HG02870 (cell line): ENCODE data around the gene RAB11FIP4.

Experiments used
- ATAC-seq: cut with Tn5 transposase; IDR thresholded peaks from one replicate; pipeline ENCODE4 v1.9.1; 2021; ENCODE audit warnings: mild to moderate bottlenecking, moderate library complexity; ENCODE audit not compliant: unreplicated experiment

RAB11FIP4 gene

DNA sequence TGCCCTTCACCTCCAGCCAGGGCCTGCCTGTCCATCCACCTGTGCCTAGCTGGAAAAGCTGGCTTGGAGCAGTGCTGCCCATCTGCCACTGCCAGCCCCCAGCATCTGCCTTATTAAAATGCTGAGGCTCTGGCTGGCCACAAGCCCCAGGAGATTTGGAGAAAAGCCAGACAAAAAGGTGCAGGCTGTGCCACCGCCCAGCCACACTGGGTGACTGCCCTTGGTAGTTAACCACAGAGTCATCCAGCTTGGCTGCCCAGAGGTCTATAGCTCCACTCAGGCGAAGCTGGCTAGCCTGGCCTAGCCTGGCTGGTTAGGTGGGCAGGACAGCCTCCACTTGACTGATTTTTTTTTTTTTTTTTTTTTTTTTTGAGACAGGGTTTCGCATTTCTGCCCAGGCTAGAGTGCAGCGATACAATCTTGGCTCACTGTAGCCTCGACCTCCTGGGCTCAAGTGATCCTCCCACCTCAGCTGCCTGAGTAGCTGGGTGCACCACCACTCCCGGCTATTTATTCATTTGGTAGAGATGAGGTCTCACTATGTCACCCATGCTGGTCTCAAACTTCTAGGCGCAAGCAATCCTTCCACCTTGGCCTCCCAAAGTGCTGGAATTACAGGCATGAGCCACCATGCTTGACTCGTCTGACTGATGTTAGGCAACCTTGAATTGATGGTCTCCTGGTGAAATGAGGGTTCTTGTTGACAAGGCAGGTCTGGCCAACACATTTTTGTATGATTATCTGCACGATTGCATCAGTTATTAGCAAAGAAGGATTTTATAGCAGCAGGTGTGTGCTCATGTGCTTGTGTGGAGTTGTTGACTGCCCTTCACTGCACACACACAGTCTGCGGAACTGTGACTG, 103.8 kb downstream of the RAB11FIP4 start:
- no peak for ATAC-seq

DNA sequence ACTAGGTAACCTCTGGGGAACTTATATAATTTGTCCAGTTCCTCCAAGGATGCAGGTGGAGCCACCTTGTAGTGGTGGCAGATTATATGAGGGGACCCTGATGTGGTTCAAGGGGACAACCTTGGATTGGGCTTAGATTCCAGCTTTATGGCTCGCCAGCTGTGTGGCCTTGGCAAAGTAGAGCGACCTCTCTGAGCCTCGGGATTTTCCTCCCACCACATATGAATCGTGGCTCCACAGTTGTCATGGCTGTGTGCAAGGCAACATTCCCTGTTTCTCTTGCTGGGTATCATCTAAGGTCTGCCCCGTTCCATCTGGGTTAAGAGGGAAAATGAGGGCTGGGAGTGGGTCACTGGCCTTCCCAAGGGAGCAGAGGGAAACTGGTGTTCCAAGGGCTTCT, 104.6 kb downstream of the RAB11FIP4 start:
- no peak for ATAC-seq

DNA sequence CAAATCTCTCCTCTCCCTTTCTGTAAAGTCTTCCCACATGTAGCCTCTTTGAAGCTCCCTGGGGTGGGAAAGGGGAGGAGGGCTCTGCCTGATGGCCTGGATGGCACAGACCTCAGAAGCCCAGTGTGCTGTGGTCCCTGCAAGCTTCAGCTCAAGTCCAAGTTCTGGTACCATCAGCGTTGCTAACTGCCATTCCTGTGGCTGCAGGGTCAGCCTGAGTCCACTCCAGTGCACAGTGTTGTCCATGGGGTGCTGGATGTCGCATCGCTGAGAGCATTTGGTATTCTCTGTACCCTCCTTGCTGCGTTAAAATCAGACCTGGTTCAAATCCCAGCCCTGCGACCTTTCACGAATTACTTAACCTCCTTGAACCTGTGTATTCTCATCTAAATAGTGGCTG, 105.1 kb downstream of the RAB11FIP4 start:
- no peak for ATAC-seq

GRCh38 chr17:31497431-31497830, 106.0 kb downstream of the RAB11FIP4 start:
- no peak for ATAC-seq

DNA sequence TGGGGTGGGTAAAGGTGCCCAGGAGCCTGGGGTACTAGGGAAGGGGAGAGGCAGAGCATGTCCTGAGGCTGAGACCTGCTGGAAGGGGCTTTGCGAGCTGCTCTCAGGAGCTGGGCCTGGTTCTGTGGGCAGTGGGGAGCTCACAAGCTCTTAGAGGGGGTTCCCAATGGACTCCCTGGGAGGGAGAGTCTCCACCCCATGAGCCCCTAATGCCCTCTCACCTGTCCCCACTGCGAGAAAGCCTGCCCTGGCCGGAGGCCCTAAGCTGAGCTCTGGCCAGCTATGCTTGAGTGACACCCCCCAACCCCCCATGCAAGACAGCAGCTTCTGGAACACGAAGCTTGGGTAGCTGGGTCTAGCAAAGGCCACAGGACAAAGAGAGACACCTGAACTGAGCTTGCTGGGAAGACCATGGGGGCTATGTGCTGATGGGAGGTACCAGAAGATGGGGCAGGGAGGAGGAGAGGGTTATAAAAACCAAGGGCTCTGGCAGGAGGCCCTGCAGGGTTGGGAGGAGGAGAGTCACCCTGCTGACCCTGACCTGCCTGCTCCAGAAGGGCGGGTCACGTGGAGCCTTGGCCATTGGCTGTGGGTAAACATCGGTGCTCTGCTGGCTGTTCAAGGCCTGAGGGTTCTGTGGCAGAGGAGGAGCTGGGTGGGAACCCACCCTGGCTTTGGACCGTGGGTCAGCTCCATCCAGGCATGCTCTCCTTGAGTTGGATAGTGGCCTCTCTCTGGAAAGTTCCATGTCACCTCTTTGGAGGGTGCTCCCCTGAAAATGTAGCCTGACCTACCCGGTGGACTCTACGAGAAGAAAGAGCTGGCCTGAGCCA, 106.7 kb downstream of the RAB11FIP4 start:
- ATAC-seq, result no peak

DNA sequence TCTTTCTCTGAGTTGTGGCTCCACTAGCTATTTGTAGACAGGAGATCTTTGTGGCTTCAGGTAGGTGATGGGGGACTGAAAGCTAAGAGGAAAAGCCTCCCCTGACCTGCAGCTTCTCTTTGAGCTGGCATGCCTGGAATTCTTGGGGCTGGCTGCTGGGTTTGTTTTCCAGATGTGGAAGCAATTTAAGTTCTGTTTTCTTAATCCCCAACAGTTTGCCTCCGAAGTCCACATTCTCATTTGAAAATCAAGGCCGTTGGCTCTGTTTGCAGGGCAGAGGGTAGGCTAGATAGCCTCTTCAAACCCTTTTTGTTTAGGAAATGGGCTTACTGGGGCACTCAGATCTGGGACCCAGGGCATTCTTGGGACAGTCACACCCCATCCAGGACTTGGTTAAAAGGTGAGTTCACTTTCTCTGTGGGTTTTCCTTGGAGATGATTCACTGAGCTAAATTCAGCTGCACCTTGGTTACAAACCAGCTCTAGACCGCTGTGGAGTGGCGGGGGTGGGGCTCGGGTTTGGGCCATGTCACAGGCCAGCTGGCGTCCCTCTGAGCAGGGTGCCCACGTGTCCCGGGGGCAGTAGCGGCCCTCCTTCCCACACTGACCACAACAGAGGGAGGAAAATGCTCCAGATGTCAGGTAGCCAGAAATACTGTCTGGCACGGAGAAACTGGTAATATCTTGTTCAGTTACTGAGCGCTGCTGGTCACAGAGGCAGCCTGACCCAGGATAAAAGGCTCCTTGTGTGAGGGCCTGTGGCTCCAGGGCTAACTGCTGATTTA, 108.5 kb downstream of the RAB11FIP4 start:
- ATAC-seq, result no peak

GRCh38 chr17:31506517-31506916, 115.0 kb downstream of the RAB11FIP4 start:
- no peak for ATAC-seq

DNA sequence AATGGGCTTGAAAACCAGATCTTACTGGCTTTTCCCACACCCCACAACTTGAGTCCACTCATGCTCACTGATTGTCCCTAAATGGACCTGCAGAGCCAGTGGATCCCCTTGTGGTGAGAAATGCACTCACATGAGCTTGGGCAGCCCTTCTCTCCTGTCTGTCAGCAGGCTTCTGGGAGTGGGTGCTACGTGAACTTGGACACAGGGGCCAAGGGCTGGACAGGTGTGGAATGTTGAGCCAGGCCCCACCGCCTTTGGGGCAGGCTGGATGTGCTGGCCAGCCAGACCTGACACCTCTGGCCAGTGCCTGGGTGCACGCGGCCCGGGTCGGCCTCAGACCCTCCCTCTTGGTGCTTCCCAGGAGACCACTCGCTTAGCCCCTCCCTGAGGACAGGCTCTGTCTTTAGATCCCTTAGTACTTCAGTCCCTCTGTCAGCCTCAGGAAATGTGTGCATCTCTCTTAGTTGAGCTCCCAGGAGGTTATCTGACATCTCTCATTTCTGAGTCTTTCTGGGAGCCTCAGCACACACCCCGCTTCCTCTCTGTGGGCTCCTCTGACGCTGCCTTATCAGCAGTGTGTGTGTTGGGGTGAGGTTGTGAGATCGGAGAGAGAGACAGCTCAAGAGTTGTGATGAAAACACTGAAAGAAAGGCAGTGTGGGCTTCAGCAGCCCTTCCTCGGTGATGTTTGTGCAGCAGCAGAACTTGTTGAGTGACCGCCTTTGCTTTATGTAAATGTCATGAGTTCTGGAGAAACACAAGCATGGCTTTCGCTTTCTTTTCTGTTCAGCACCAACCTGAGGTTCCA, 117.0 kb downstream of the RAB11FIP4 start:
- peak; percentile 61 for ATAC-seq

- peak; percentile 10 for ATAC-seq
These were observed 117.8 kb downstream of the RAB11FIP4 start for GRCh38 chr17:31509095-31509804.

GRCh38 chr17:31509805-31510177, 118.3 kb downstream of the RAB11FIP4 start:
- no peak for ATAC-seq

- no peak for ATAC-seq
These were observed 119.1 kb downstream of the RAB11FIP4 start for GRCh38 chr17:31510308-31511194.

- ATAC-seq, result no peak
These were observed 119.7 kb downstream of the RAB11FIP4 start for GRCh38 chr17:31511195-31511578.

- ATAC-seq, result no peak
These were observed 120.1 kb downstream of the RAB11FIP4 start for GRCh38 chr17:31511580-31511979.

DNA sequence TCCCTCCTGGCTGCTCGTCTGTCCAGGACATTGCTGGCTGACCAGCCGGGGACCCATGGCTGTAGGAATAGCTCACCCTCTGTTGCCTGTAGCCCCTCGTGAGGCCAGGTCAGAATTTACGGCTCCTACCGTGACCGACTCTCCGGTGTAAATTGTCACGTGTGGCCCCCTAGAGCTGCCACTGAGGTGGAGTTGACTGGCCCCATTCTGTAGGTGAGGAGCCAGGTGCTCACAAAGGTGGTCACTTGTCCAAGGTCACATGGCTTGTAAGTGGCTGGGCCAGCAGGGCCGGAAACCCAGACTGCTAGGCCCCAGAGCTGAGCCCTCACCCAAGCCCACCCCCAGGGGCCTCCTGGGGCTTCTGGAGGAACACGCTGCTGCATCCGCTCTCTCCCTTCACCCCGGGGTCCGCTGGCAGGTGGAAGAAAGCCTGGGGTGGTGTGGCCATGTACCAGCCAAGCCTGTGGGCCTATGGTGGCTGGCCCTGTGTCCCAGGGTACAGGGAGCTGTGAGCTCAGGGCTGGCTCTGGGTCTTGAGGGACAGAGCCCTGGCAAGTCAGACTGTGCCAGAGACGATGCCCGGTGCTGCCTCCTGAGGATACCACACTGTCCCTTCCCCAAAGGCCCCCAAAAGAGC, 120.7 kb downstream of the RAB11FIP4 start:
- no peak for ATAC-seq

GRCh38 chr17:31512796-31513195, 121.3 kb downstream of the RAB11FIP4 start:
- no peak for ATAC-seq

DNA sequence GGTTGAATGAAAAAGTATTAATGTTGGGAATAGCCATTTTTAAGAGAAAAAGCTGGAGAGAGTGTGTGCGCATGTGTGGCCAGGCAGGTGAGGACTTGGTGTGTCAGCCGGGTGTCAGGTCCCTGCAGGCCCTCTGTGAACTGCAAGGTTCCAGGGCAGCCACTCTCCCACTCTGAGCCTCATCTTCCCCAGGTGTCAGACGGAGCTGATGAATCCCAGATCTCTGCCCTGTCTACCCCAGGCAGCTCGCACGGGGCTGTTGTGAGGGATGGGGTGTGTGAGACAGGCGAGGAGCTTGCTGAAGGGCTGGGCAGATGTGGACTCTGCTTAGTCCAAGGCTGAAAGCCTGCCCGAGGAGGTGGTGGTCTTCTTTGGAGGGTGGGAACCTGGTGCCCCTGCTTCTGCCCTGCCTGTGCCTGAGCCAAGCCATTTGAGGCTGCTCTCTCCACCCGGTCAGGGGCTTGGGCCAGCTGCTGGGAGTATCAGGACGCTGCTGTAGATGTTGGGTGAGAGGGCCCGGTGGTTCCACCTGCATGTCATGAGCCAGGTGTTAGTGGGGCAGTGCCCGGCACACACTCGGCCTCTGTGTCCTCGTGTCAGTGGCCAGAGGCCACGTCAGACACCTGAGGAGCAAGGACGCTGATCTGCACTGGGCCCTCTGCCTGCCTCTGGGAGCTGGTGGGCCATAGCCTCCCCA, 122.4 kb downstream of the RAB11FIP4 start:
- no peak for ATAC-seq

DNA sequence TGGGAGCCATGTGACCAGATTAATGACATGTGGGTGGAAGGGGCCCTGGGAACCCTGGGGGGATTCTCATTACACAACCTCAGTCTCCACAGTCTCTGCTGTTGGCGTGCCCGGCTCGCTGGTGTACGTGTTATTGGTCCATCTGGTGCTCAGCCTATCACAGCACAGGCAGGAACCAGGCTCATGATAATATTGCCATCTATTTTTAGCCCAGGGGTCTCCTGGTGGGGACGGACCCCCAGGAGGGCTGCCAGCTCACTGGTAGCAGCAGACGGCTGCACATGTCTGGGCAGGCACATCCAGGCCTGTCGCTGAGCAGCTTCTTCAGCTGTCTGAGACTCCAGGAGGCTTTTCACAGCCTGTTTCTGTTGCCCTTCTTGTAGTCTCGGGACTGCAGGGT, 123.8 kb downstream of the RAB11FIP4 start:
- ATAC-seq, result no peak

DNA sequence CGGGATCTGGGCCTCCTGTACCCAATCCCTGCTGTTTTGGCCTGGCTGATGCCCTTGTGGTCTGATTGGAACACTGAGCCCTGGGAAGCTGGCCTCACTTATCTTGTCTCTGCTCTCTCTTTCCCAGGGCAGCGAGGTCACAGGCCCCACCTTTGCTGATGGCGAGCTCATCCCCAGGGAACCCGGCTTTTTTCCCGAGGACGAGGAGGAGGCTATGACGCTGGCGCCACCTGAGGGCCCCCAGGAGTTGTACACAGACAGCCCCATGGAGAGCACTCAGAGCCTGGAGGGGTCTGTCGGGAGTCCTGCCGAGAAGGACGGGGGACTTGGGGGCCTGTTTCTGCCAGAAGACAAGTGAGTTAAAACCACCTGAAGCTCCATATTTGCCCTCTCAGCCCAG, 126.0 kb downstream of the RAB11FIP4 start:
- ATAC-seq, result no peak
